Endothelial cell (in vitro differentiated cells): ENCODE measurements around the gene USP20. TPM values are rescaled to one million over a fixed set of nuclear protein-coding genes. Genes with fewer than 3 reads are reported as not detected.
A peak's percentile ranks its signal among the peaks of the same experiment; 100 is the strongest.

Experiments used
- DNase-seq: peaks from one replicate; pipeline ENCODE4 v3.0.0; 2021; ENCODE audit warnings: low spot score
- H3K27ac Mint-ChIP-seq: one replicate; pipeline ENCODE4 v1.8.0; 2021; ENCODE audit warnings: mixed read lengths, inconsistent platforms; ENCODE audit not compliant: unreplicated experiment
- H3K27me3 Mint-ChIP-seq: one replicate; pipeline ENCODE4 v1.8.0; 2021; ENCODE audit warnings: mild to moderate bottlenecking, moderate library complexity, mixed read lengths, inconsistent platforms; ENCODE audit not compliant: unreplicated experiment
- H3K36me3 Mint-ChIP-seq: one replicate; pipeline ENCODE4 v1.8.0; 2021; ENCODE audit warnings: mild to moderate bottlenecking, low read depth, mixed read lengths, inconsistent platforms; ENCODE audit not compliant: unreplicated experiment
- H3K4me1 Mint-ChIP-seq: one replicate; pipeline ENCODE4 v1.8.0; 2021; ENCODE audit warnings: mild to moderate bottlenecking, mixed read lengths, inconsistent platforms; ENCODE audit not compliant: unreplicated experiment
- H3K4me3 Mint-ChIP-seq: one replicate; pipeline ENCODE4 v1.8.0; 2021; ENCODE audit warnings: mild to moderate bottlenecking, mixed read lengths, inconsistent platforms; ENCODE audit not compliant: unreplicated experiment
- H3K9me3 Mint-ChIP-seq: one replicate; pipeline ENCODE4 v1.8.0; 2021; ENCODE audit warnings: mixed read lengths, inconsistent platforms; ENCODE audit not compliant: unreplicated experiment
- CTCF ChIP-seq: fragments of 200-600 bp; sonication (generic); IDR thresholded peaks from one replicate; pipeline ENCODE4 v1.5.0; 2021; ENCODE audit warnings: antibody characterized with exemption; ENCODE audit not compliant: unreplicated experiment
- total RNA-seq: library from RNA; stranded (reverse); fragmentation: NEBNext Ultra II Directional; extraction: Animal tissue kit (Norgen Biotek cat#: 25700); gene quantifications from one replicate; pipeline ENCODE4 v1.2.1, GENCODE V29; 2021; ENCODE audit not compliant: unreplicated experiment

Gene USP20
- total RNA-seq, 1 donor from 2014 or later: 21.7 TPM

- Mint-ChIP-seq H3K27me3 (peaks cover 13% of the 10 kb centered on the region), H3K9me3 (no peaks in the 10 kb centered on the region), H3K4me3 (no peak overlapping the region), H3K4me1 (peaks cover 14% of the 10 kb centered on the region), H3K36me3 (peaks cover 4% of the 10 kb centered on the region), H3K27ac (no peak overlapping the region)
- DNase-seq: no peak
- no peak for TF ChIP-seq CTCF
These were observed 45.6 kb downstream of the USP20 start for GRCh38 chr9:129880654-129881546.

- H3K27ac Mint-ChIP-seq: no peak overlapping the region
- no peaks in the 10 kb centered on the region for H3K9me3 Mint-ChIP-seq
- H3K27me3 Mint-ChIP-seq: peaks cover 13% of the 10 kb centered on the region
- DNase-seq: no peak
- peaks cover 4% of the 10 kb centered on the region for H3K36me3 Mint-ChIP-seq
- peaks cover 20% of the 10 kb centered on the region for H3K4me1 Mint-ChIP-seq
- H3K4me3 Mint-ChIP-seq: peak overlapping the region; percentile 67
- no peak for TF ChIP-seq CTCF
These were observed 46.5 kb downstream of the USP20 start for GRCh38 chr9:129881547-129882324.

GRCh38 chr9:129884220-129885017 lies 49.2 kb downstream of the USP20 start:
- peaks cover 19% of the 10 kb centered on the region for H3K36me3 Mint-ChIP-seq
- no peak for TF ChIP-seq CTCF

GRCh38 chr9:129885018-129885669 lies 49.9 kb downstream of the USP20 start:
- DNase-seq: no peak
- no peaks in the 10 kb centered on the region for H3K9me3 Mint-ChIP-seq
- peaks cover 25% of the 10 kb centered on the region for H3K36me3 Mint-ChIP-seq
- peaks cover 15% of the 10 kb centered on the region for H3K27me3 Mint-ChIP-seq
- TF ChIP-seq CTCF: no peak
- H3K4me1 Mint-ChIP-seq: peaks cover 49% of the 10 kb centered on the region
- H3K27ac Mint-ChIP-seq: peak overlapping the region; percentile 30
- no peak overlapping the region for H3K4me3 Mint-ChIP-seq

More at GRCh38 chr9:129884220-129885017, 49.2 kb downstream of the USP20 start:
- Mint-ChIP-seq H3K27ac (peak overlapping the region; percentile 68), H3K27me3 (peaks cover 12% of the 10 kb centered on the region), H3K4me1 (peaks cover 43% of the 10 kb centered on the region), H3K9me3 (no peaks in the 10 kb centered on the region), H3K4me3 (peak overlapping the region; percentile 61)
- peak; percentile 82 for DNase-seq
